K562 (cell line): ENCODE data around the gene N4BP2. TPM values are rescaled to one million over a fixed set of nuclear protein-coding genes. Genes with fewer than 3 reads are reported as not detected.

Experiments used
- ATAC-seq: fragments of 200-7000 bp; cut with Tn5 transposase; 3 replicates; pipeline ENCODE4 v1.9.1; 2020; ENCODE audit warnings: moderate library complexity
- BruUV-seq: library from RNA; stranded (reverse); fragments of 400-500 nt; replicated peaks from 2 replicates; lab custom pipeline; 2021; lab: Mats Ljungman, UMichigan
- CTCF ChIA-PET: fragments of 300-600 bp; formaldehyde crosslinking; extraction: SDS; loops from one replicate; lab custom pipeline; 2021; ENCODE audit warnings: low intra/inter-chr PET ratio; lab: Yijun Ruan, JAX
- POLR2A ChIA-PET: fragments of 300-600, 350-650 bp; sonication (Branson Sonifier 250); formaldehyde crosslinking; extraction: SDS; loops from one replicate; lab custom pipeline; 2021; ENCODE audit warnings: antibody characterized with exemption, inconsistent platforms; lab: Yijun Ruan, JAX
- DNase-seq, 4 experiments: peaks; one replicate each; pipeline versions ENCODE4 v3.0.0 to v3.0.0-alpha.2; 2011 to 2018; ENCODE audit warnings: low spot score in 3 of 4, mixed read lengths in 3 of 4; ENCODE audit errors: extremely low read depth in 1 of 4
- FAIRE-seq: peaks from 2 replicates; lab custom pipeline; 2011; peaks lifted over from hg19 to GRCh38; lab: Jason Lieb, UNC
- H2AFZ ChIP-seq: 2 replicates; pipeline ENCODE4 v1.6.0; 2011; ENCODE audit warnings: low read depth, low read length, control low read depth, inconsistent platforms
- H3K27ac ChIP-seq: fragments of 200-600 bp; 3 replicates; pipeline ENCODE4 v1.8.0; 2011; ENCODE audit warnings: low read depth, mild to moderate bottlenecking, control low read depth, inconsistent platforms, low read length, moderate library complexity, mixed read lengths; ENCODE audit errors: extremely low read depth
- H3K27me3 ChIP-seq, 2 experiments: fragments of 300-600 bp in 1 of 2; 2 replicates in 1 of 2; 3 replicates in 1 of 2; pipeline versions ENCODE4 v1.6.0 to v1.8.0; 2011; ENCODE audit warnings: inconsistent platforms in 2 of 2, low read length in 2 of 2, mild to moderate bottlenecking in 1 of 2, mixed read lengths in 1 of 2, moderate library complexity in 1 of 2; ENCODE audit not compliant: control insufficient read depth in 2 of 2, insufficient read depth in 2 of 2
- H3K36me3 ChIP-seq: fragments of 300-600 bp; 3 replicates; pipeline ENCODE4 v1.8.0; 2011; ENCODE audit warnings: mild to moderate bottlenecking, low read length, inconsistent platforms; ENCODE audit not compliant: control insufficient read depth, insufficient read depth
- H3K4me1 ChIP-seq, 2 experiments: fragments of 200-600 bp in 1 of 2; replicated peaks in 1 of 2; 2 replicates in 1 of 2; 3 replicates in 1 of 2; pipeline versions ENCODE4 v1.5.1 to v1.8.0; 2011; ENCODE audit warnings: inconsistent platforms in 2 of 2, low read length in 2 of 2, mild to moderate bottlenecking in 1 of 2, mixed read lengths in 1 of 2, moderate library complexity in 1 of 2; ENCODE audit not compliant: control insufficient read depth in 2 of 2, insufficient read depth in 2 of 2
- H3K4me2 ChIP-seq: 2 replicates; pipeline ENCODE4 v1.6.1; 2011; ENCODE audit warnings: low read length, control low read depth, inconsistent platforms, mixed read lengths; ENCODE audit not compliant: insufficient read depth
- H3K4me3 ChIP-seq: fragments of 200-600 bp; sonication (generic), shearing (Covaris generic); 2 replicates; pipeline ENCODE4 v1.5.1; 2016; ENCODE audit warnings: control low read depth, inconsistent platforms
- H3K79me2 ChIP-seq: fragments of 200-600 bp; 3 replicates; pipeline ENCODE4 v1.8.0; 2011; ENCODE audit warnings: low read length, inconsistent platforms; ENCODE audit not compliant: control insufficient read depth, insufficient read depth
- H3K9ac ChIP-seq, 2 experiments: 2 replicates each; pipeline versions ENCODE4 v1.6.0 to v1.6.1; 2011; ENCODE audit warnings: low read depth in 2 of 2, low read length in 2 of 2, control low read depth in 1 of 2, inconsistent platforms in 1 of 2, mild to moderate bottlenecking in 1 of 2, mixed read lengths in 1 of 2; ENCODE audit not compliant: insufficient read depth in 1 of 2
- H3K9me1 ChIP-seq: one replicate; pipeline ENCODE4 v1.6.0; 2011; ENCODE audit warnings: inconsistent platforms, mild to moderate bottlenecking, low read length, moderate library complexity; ENCODE audit not compliant: control insufficient read depth, insufficient read depth
- H3K9me3 ChIP-seq: replicated peaks from 2 replicates; pipeline ENCODE4 v1.5.1; 2011; ENCODE audit warnings: low read depth, low read length, inconsistent platforms; ENCODE audit not compliant: control insufficient read depth, insufficient read depth
- H4K20me1 ChIP-seq: replicated peaks from 2 replicates; pipeline ENCODE4 v1.6.1; 2011; ENCODE audit warnings: low read length, inconsistent platforms, mixed read lengths; ENCODE audit not compliant: control insufficient read depth, insufficient read depth
- NONO ChIP-seq, 2 experiments: fragments of 200-400 bp in 1 of 2; fragments of 450-650 bp in 1 of 2; formaldehyde crosslinking in 1 of 2; IDR thresholded peaks; 2 replicates each; pipeline ENCODE4 v1.6.1; 2017; ENCODE audit warnings: low read depth in 2 of 2, mild to moderate bottlenecking in 2 of 2, moderate library complexity in 2 of 2, low read length in 1 of 2
- POLR2H ChIP-seq: IDR thresholded peaks from 2 replicates; pipeline ENCODE4 v1.6.1; 2016; ENCODE audit warnings: missing genetic modification characterization, low read depth, mild to moderate bottlenecking, control low read depth, missing compliant biosample characterization, moderate library complexity
- RFX1 ChIP-seq: fragments of 450-650 bp; IDR thresholded peaks from 2 replicates; pipeline ENCODE4 v1.6.1; 2016; ENCODE audit warnings: mild to moderate bottlenecking, moderate library complexity
- SMARCE1 ChIP-seq: fragments of 450-650 bp; IDR thresholded peaks from 2 replicates; pipeline ENCODE4 v1.7.1; 2016; ENCODE audit warnings: mild to moderate bottlenecking
- WGBS: fragments of 100-300 bp; shearing (Covaris generic); methylation state at CpG from one replicate; pipeline ENCODE4 v1.1.6; 2016; ENCODE audit warnings: low coverage, mixed read lengths; ENCODE audit not compliant: insufficient coverage; ENCODE audit errors: missing lambda C conversion rate; 5-methylcytosine and 5-hydroxymethylcytosine counted together
- in situ Hi-C: fragments of 300-500 bp; cut with MboI; formaldehyde crosslinking; loops from 4 replicates; pipeline ENCODE4 v1.15.0; 2018; ENCODE audit warnings: inconsistent platforms, mixed read lengths
- intact Hi-C: fragments of 100-400 bp; cut with micrococcal nuclease; formaldehyde crosslinking; loops from 2 replicates; pipeline ENCODE4 v1.14.2; 2022
- polyA plus RNA-seq, 8 experiments: library from polyadenylated mRNA; depleted of rRNA in 4 of 8; stranded (reverse) in 5 of 8; unstranded in 3 of 8; fragments of >200 nt; fragmentation: Nextera tagmentation in 2 of 8; fragmentation: Illumina TruSeq in 1 of 8; extraction: Ambion mirVana in 2 of 8; extraction: Trizol in 1 of 8; gene quantifications; 2 replicates each; pipeline versions ENCODE4 v1.2.1 to v1.2.3, GENCODE V29; 2011 to 2014; ENCODE audit warnings: inconsistent platforms in 1 of 8, missing spikeins in 1 of 8
- total RNA-seq, 7 experiments: library from RNA; depleted of rRNA in 6 of 7; stranded (reverse); fragments of >200 nt in 6 of 7; fragmentation: Illumina TruSeq in 2 of 7; extraction: Trizol in 2 of 7; gene quantifications; 2 replicates each; pipeline versions ENCODE4 v1.2.1 to v1.2.3, GENCODE V29; 2011 to 2021; ENCODE audit warnings: low replicate concordance in 1 of 7
- TF ChIP-seq, protein P1 (sequence below), 2 experiments: fragments of 450-650 bp in 1 of 2; sonication (generic) in 1 of 2; formaldehyde crosslinking; conservative IDR thresholded peaks; 2 replicates each; pipeline versions ENCODE4 v1.4.0 to v1.8.1; 2020 to 2022; ENCODE audit warnings: mild to moderate bottlenecking in 1 of 2, missing genetic modification reagents in 1 of 2
- TF ChIP-seq, protein P2 (sequence below): IDR thresholded peaks from 2 replicates; pipeline ENCODE4 v1.6.1; 2016; ENCODE audit warnings: missing genetic modification characterization, missing compliant biosample characterization
- TF ChIP-seq, protein P3 (sequence below): sonication (generic); formaldehyde crosslinking; IDR thresholded peaks from 2 replicates; pipeline ENCODE4 v1.8.0; 2023; ENCODE audit warnings: mild to moderate bottlenecking, missing genetic modification reagents
- TF ChIP-seq, protein P4 (sequence below), 2 experiments: fragments of 450-650 bp; IDR thresholded peaks; 2 replicates each; pipeline ENCODE4 v1.6.1; 2018; ENCODE audit warnings: mild to moderate bottlenecking in 2 of 2, low read depth in 1 of 2; ENCODE audit not compliant: partially characterized antibody in 2 of 2

Gene N4BP2
- total and polyA plus RNA-seq, 9 of the 15 experiments (the other 6 are each of a cell fraction or from before 2014, with no cell fraction given), result 2.7 to 12.6 (median 7.6) TPM

DNA sequence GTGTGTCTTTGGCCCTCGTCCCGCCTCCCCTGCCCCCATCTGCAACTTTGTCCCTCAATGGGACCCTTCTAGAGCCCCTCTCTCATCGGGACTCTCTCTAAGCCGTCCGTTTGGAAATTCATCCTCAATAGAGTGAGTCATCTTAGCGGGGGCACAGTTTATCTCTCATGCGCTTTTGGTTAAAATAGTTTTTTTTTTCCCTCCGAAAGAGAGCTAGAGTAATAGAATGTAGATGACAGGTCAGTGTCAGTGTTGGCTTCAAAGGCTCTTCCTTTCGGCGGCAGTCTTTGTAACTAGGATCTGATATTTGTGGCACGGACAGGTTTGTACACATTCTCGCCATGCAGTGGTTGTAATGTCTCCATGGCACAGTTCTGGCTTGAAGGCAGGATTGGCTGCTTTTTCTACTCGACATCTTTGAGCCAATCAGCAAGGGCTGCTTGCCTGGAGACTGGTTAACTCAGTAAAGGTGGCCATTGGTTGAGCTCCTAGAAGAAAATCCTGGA is 989 bp downstream of the N4BP2 start (continued):
- TF ChIP-seq, protein P1, sequence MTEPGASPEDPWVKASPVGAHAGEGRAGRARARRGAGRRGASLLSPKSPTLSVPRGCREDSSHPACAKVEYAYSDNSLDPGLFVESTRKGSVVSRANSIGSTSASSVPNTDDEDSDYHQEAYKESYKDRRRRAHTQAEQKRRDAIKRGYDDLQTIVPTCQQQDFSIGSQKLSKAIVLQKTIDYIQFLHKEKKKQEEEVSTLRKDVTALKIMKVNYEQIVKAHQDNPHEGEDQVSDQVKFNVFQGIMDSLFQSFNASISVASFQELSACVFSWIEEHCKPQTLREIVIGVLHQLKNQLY (CRISPR knock-in tag; conservative IDR thresholded peaks at IDR 0.05), result no peak
- TF ChIP-seq NONO (IDR thresholded peaks at IDR 0.05; ENCODE audit: low read depth in 2 of 2, low read length in 1 of 2) (no peak), SMARCE1 (peak; percentile 84), RFX1 (peak; percentile 51)
- TF ChIP-seq, protein P2, sequence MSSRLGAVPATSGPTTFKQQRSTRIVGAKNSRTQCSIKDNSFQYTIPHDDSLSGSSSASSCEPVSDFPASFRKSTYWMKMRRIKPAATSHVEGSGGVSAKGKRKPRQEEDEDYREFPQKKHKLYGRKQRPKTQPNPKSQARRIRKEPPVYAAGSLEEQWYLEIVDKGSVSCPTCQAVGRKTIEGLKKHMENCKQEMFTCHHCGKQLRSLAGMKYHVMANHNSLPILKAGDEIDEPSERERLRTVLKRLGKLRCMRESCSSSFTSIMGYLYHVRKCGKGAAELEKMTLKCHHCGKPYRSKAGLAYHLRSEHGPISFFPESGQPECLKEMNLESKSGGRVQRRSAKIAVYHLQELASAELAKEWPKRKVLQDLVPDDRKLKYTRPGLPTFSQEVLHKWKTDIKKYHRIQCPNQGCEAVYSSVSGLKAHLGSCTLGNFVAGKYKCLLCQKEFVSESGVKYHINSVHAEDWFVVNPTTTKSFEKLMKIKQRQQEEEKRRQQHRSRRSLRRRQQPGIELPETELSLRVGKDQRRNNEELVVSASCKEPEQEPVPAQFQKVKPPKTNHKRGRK (tag), result no peak

DNA sequence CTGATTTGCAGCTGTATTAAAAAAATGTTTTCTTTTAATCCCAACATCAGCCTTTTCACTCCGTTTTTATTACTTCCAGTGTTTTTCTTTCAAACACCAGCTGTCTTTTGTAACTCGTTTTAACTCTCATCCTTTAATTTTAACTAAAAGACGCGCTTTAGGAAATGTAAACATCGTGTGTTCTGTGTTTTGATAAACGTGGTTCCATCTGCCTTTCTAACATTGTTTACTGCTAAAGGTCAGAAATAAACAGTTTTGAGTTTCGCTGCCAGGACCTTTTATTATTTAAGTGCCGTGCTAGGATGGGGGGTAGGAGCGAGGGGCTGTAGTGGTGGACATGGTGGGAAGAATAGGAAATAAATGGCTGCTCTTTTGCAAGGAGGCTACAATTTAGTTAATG is 1.5 kb downstream of the N4BP2 start:
- TSS peak; percentile 63 for BruUV-seq
- H3K9me3 ChIP-seq, result no peaks in the 10 kb centered on the region
- peak overlapping the region; percentile 96 to 98 for H3K9ac ChIP-seq
- peak in 1 of 4 experiments; percentile 19 for DNase-seq
- H3K4me1 ChIP-seq, result peaks cover 12 to 28% of the 10 kb centered on the region in 2 experiments
- WGBS, result 5% methylated on average over 9 of the region's 9 CpGs
- peak overlapping the region; percentile 98 for H3K27ac ChIP-seq
- in situ Hi-C loops (no loop called here), intact Hi-C loops (loop anchor here (5.0 to 10.0 kb wide), 4 partner anchors 64 to 457 kb away; no protein-coding TSS in a partner anchor)
- peak overlapping the region; percentile 82 for H2AFZ ChIP-seq
- peaks cover 3% of the 10 kb centered on the region; the same call in 1 of the 2 replicates for H4K20me1 ChIP-seq
- no peak for FAIRE-seq
- H3K4me2 ChIP-seq, result peak overlapping the region; percentile 84
- ChIA-PET CTCF (no interaction called here), POLR2A (interaction anchor here (0.6 to 1.8 kb wide), 18 partner anchors 9 to 259 kb away, joined by 3 to 11 read pairs (median 3); no protein-coding TSS in a partner anchor)
- H3K79me2 ChIP-seq, result peaks cover 33% of the 10 kb centered on the region
- H3K4me3 ChIP-seq, result peak overlapping the region; percentile 63
- H3K36me3 ChIP-seq, result no peaks in the 10 kb centered on the region
- no peak for ATAC-seq
- no peaks in the 10 kb centered on the region for H3K27me3 ChIP-seq
- no peaks in the 10 kb centered on the region for H3K9me1 ChIP-seq
- TF ChIP-seq POLR2H (tag), result peak; percentile 7; the same call in 1 of the 2 replicates
- TF ChIP-seq, protein P3, sequence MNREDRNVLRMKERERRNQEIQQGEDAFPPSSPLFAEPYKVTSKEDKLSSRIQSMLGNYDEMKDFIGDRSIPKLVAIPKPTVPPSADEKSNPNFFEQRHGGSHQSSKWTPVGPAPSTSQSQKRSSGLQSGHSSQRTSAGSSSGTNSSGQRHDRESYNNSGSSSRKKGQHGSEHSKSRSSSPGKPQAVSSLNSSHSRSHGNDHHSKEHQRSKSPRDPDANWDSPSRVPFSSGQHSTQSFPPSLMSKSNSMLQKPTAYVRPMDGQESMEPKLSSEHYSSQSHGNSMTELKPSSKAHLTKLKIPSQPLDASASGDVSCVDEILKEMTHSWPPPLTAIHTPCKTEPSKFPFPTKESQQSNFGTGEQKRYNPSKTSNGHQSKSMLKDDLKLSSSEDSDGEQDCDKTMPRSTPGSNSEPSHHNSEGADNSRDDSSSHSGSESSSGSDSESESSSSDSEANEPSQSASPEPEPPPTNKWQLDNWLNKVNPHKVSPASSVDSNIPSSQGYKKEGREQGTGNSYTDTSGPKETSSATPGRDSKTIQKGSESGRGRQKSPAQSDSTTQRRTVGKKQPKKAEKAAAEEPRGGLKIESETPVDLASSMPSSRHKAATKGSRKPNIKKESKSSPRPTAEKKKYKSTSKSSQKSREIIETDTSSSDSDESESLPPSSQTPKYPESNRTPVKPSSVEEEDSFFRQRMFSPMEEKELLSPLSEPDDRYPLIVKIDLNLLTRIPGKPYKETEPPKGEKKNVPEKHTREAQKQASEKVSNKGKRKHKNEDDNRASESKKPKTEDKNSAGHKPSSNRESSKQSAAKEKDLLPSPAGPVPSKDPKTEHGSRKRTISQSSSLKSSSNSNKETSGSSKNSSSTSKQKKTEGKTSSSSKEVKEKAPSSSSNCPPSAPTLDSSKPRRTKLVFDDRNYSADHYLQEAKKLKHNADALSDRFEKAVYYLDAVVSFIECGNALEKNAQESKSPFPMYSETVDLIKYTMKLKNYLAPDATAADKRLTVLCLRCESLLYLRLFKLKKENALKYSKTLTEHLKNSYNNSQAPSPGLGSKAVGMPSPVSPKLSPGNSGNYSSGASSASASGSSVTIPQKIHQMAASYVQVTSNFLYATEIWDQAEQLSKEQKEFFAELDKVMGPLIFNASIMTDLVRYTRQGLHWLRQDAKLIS (CRISPR knock-in tag), result no peak
- TF ChIP-seq, protein P4, sequence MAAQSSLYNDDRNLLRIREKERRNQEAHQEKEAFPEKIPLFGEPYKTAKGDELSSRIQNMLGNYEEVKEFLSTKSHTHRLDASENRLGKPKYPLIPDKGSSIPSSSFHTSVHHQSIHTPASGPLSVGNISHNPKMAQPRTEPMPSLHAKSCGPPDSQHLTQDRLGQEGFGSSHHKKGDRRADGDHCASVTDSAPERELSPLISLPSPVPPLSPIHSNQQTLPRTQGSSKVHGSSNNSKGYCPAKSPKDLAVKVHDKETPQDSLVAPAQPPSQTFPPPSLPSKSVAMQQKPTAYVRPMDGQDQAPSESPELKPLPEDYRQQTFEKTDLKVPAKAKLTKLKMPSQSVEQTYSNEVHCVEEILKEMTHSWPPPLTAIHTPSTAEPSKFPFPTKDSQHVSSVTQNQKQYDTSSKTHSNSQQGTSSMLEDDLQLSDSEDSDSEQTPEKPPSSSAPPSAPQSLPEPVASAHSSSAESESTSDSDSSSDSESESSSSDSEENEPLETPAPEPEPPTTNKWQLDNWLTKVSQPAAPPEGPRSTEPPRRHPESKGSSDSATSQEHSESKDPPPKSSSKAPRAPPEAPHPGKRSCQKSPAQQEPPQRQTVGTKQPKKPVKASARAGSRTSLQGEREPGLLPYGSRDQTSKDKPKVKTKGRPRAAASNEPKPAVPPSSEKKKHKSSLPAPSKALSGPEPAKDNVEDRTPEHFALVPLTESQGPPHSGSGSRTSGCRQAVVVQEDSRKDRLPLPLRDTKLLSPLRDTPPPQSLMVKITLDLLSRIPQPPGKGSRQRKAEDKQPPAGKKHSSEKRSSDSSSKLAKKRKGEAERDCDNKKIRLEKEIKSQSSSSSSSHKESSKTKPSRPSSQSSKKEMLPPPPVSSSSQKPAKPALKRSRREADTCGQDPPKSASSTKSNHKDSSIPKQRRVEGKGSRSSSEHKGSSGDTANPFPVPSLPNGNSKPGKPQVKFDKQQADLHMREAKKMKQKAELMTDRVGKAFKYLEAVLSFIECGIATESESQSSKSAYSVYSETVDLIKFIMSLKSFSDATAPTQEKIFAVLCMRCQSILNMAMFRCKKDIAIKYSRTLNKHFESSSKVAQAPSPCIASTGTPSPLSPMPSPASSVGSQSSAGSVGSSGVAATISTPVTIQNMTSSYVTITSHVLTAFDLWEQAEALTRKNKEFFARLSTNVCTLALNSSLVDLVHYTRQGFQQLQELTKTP (IDR thresholded peaks at IDR 0.05; ENCODE audit: low read depth in 1 of 2, partially characterized antibody in 2 of 2), result peak in 1 of 2 experiments; percentile 28
